A673 (cell line): ENCODE results near the gene HNRNPC. TPM values are rescaled to one million over a fixed set of nuclear protein-coding genes. Genes with fewer than 3 reads are reported as not detected.

Experiments
- BruUV-seq: library from RNA; stranded (reverse); fragments of 400-500 nt; replicated peaks from 2 replicates; lab custom pipeline; 2021; lab: Mats Ljungman, UMichigan
- CTCF ChIA-PET: fragments of 300-600 bp; sonication (Branson Sonifier 250); formaldehyde crosslinking; loops from one replicate; lab custom pipeline; 2022; ENCODE audit warnings: antibody characterized with exemption; lab: Charles Lee
- POLR2A ChIA-PET: fragments of 300-600 bp; sonication (Branson Sonifier 250); formaldehyde crosslinking; loops from one replicate; lab custom pipeline; 2022; ENCODE audit warnings: antibody characterized with exemption; ENCODE audit not compliant: low non-redundant PET; lab: Charles Lee
- DNase-seq: peaks from one replicate; pipeline ENCODE4 v3.0.0-alpha.2; 2015; ENCODE audit warnings: low spot score
- H3K27ac ChIP-seq: fragments of 200-600 bp; sonication (generic); 2 replicates; pipeline ENCODE4 v1.5.1; 2016; ENCODE audit warnings: mixed run types, low read depth, mild to moderate bottlenecking, mixed read lengths, antibody characterized with exemption, low read length; ENCODE audit not compliant: poor library complexity, severe bottlenecking
- H3K27me3 ChIP-seq: fragments of 200-600 bp; sonication (generic); replicated peaks from 2 replicates; pipeline ENCODE4 v1.6.1; 2017; ENCODE audit warnings: mixed run types, low read depth, mild to moderate bottlenecking, mixed read lengths, antibody characterized with exemption, low read length; ENCODE audit not compliant: insufficient read depth, poor library complexity
- H3K36me3 ChIP-seq: fragments of 200-600 bp; sonication (generic); 2 replicates; pipeline ENCODE4 v1.6.1; 2016; ENCODE audit warnings: mixed run types, mild to moderate bottlenecking, mixed read lengths, antibody characterized with exemption, low read length; ENCODE audit not compliant: insufficient read depth, poor library complexity, severe bottlenecking
- H3K4me1 ChIP-seq: fragments of 200-600 bp; sonication (generic); 2 replicates; pipeline ENCODE4 v1.6.1; 2017; ENCODE audit warnings: mixed run types, mild to moderate bottlenecking, mixed read lengths, antibody characterized with exemption, low read length; ENCODE audit not compliant: insufficient read depth, poor library complexity, severe bottlenecking
- H3K4me3 ChIP-seq: fragments of 200-600 bp; sonication (generic); 2 replicates; pipeline ENCODE4 v1.5.1; 2016; ENCODE audit warnings: low read depth, mixed run types, mild to moderate bottlenecking, mixed read lengths, low read length; ENCODE audit not compliant: poor library complexity, severe bottlenecking
- H3K9me3 ChIP-seq: fragments of 200-600 bp; sonication (generic); 2 replicates; pipeline ENCODE4 v1.6.1; 2016; ENCODE audit warnings: mixed run types, low read depth, mild to moderate bottlenecking, mixed read lengths, antibody characterized with exemption, low read length; ENCODE audit not compliant: poor library complexity, severe bottlenecking
- CTCF ChIP-seq: fragments of 300-800, 200-600 bp; sonication (generic); conservative IDR thresholded peaks from 2 replicates; pipeline ENCODE4 v1.5.1; 2017; ENCODE audit warnings: low read depth, mild to moderate bottlenecking, antibody characterized with exemption, low read length, moderate library complexity, mixed read lengths
- EZH2 ChIP-seq: fragments of 200-600 bp; sonication (generic); IDR thresholded peaks from 2 replicates; pipeline ENCODE4 v1.6.1; 2017; ENCODE audit warnings: borderline replicate concordance, low read depth, mild to moderate bottlenecking, mixed read lengths, antibody characterized with exemption, low read length; ENCODE audit not compliant: poor library complexity, severe bottlenecking
- intact Hi-C: fragments of 100-400 bp; cut with micrococcal nuclease; formaldehyde crosslinking; loops from one replicate; pipeline ENCODE4 v1.10.0; 2022; ENCODE audit not compliant: unreplicated experiment
- total RNA-seq: library from RNA; stranded (reverse); gene quantifications from 2 replicates; pipeline ENCODE4 v1.2.3, GENCODE V29; 2021

Gene HNRNPC
- total RNA-seq, 1 experiment from 2014 or later = 949 TPM

GRCh38 chr14:21191261-21191808 is 77.9 kb downstream of the HNRNPC start:
- BruUV-seq = no TSS peak

GRCh38 chr14:21185491-21185890 is 83.8 kb downstream of the HNRNPC start:
- no TSS peak for BruUV-seq
- Histone ChIP-seq H3K36me3 (no peaks in the 10 kb centered on the region), H3K9me3 (no peaks in the 10 kb centered on the region), H3K4me3 (no peak overlapping the region), H3K27ac (no peak overlapping the region), H3K27me3 (no peaks in the 10 kb centered on the region), H3K4me1 (peaks cover 12% of the 10 kb centered on the region)
- ChIA-PET POLR2A (no interaction called here), CTCF (interaction anchor here (0.7 kb wide), 1 partner anchor 343 kb away, joined by 6 read pairs; no protein-coding TSS in a partner anchor)
- intact Hi-C loops = no loop called here
- TF ChIP-seq EZH2 (no peak), CTCF (no peak)
- DNase-seq = peak; percentile 88

More at GRCh38 chr14:21191261-21191808, 77.9 kb downstream of the HNRNPC start:
- Histone ChIP-seq H3K4me3 (peak overlapping the region; percentile 47), H3K27me3 (no peaks in the 10 kb centered on the region), H3K27ac (no peak overlapping the region), H3K9me3 (no peaks in the 10 kb centered on the region), H3K4me1 (peaks cover 10% of the 10 kb centered on the region), H3K36me3 (no peaks in the 10 kb centered on the region)
- CTCF ChIA-PET = no interaction called here
- intact Hi-C loops = loop anchor here (10.0 kb wide), 1 partner anchor 177 kb away; no protein-coding TSS in a partner anchor
- DNase-seq = no peak
- POLR2A ChIA-PET = no interaction called here
- TF ChIP-seq EZH2 (no peak), CTCF (no peak)

- H3K27ac ChIP-seq = no peak overlapping the region
- DNase-seq = no peak
- TF ChIP-seq CTCF = no peak
- no peak for TF ChIP-seq EZH2
- peaks cover 12% of the 10 kb centered on the region for H3K4me1 ChIP-seq
- no peak overlapping the region for H3K4me3 ChIP-seq
- intact Hi-C loops = no loop called here
- ChIA-PET POLR2A (no interaction called here), CTCF (no interaction called here)
- no peaks in the 10 kb centered on the region for H3K36me3 ChIP-seq
- H3K27me3 ChIP-seq = no peaks in the 10 kb centered on the region
- no TSS peak for BruUV-seq
- H3K9me3 ChIP-seq = no peaks in the 10 kb centered on the region
Observed at GRCh38 chr14:21184254-21184653, 85.0 kb downstream of the HNRNPC start.
